ENCODE results near the gene SOX9.

- no peak for TF ChIP-seq CTCF (conservative IDR thresholded peaks at IDR 0.05; ENCODE audit: low read length)
- TF ChIP-seq EZH2phosphoT487 (IDR thresholded peaks at IDR 0.05; ENCODE audit: borderline replicate concordance): no peak
These were observed 43.4 kb downstream of the SOX9 start for GRCh38 chr17:72164158-72164739.

Measured in Loucy (cell line).